Ovary (tissue), 9 donors: ENCODE results near the gene NCKIPSD. TPM values are rescaled to one million over a fixed set of nuclear protein-coding genes. Genes with fewer than 3 reads are reported as not detected.

ENCODE experiments used
- DNase-seq, 5 donors: peaks; one replicate each; pipeline ENCODE4 v3.0.0-alpha.2; 2019 to 2020
- H3K27ac ChIP-seq, 2 donors: fragments of 200-600 bp; one replicate each; pipeline versions ENCODE4 v1.5.1 to v1.8.0; 2019 to 2022
- H3K27me3 ChIP-seq: fragments of 200-600 bp; one replicate; pipeline ENCODE4 v1.8.0; 2022
- H3K36me3 ChIP-seq: fragments of 200-600 bp; sonication (generic); one replicate; pipeline ENCODE4 v1.5.1; 2019
- H3K4me1 ChIP-seq: one replicate; pipeline ENCODE4 v1.8.1; 2013; ENCODE audit warnings: mild to moderate bottlenecking, moderate library complexity; ENCODE audit not compliant: insufficient read depth
- H3K4me3 ChIP-seq: fragments of 200-600 bp; sonication (generic); one replicate; pipeline ENCODE4 v1.5.1; 2017
- H3K9me3 ChIP-seq, 2 donors: fragments of 200-600 bp in 1 of 2; sonication (generic) in 1 of 2; one replicate each; pipeline versions ENCODE4 v1.5.1 to v1.8.1; 2013 to 2019; ENCODE audit warnings: mild to moderate bottlenecking in 1 of 2, moderate library complexity in 1 of 2
- CTCF ChIP-seq, 3 donors: fragments of 450-650 bp in 2 of 3; fragments of 200-600 bp in 1 of 3; IDR thresholded peaks; one replicate each; pipeline versions ENCODE4 v1.5.1 to v1.8.0; 2016 to 2022; ENCODE audit warnings: antibody characterized with exemption in 3 of 3, mild to moderate bottlenecking in 1 of 3
- EP300 ChIP-seq: sonication (generic); formaldehyde crosslinking; IDR thresholded peaks from one replicate; pipeline ENCODE4 v1.6.1; 2017; ENCODE audit warnings: antibody characterized with exemption
- POLR2A ChIP-seq: fragments of 450-650 bp; IDR thresholded peaks from one replicate; pipeline ENCODE4 v1.6.1; 2017; ENCODE audit warnings: antibody characterized with exemption, mild to moderate bottlenecking, moderate library complexity
- WGBS, 3 donors: extraction: QIAGEN DNeasy Blood & Tissue Kit in 1 of 3; methylation state at CpG; one replicate each; pipeline versions ENCODE4 v1.1.5 to v1.1.7; 2013 to 2017; 5-methylcytosine and 5-hydroxymethylcytosine counted together
- intact Hi-C, 4 donors: fragments of 100-400 bp; cut with DNase I; formaldehyde crosslinking; loops; one replicate each; pipeline versions ENCODE4 v1.11.0 to v1.15.1; 2022 to 2023
- polyA plus RNA-seq, 2 donors: library from polyadenylated mRNA; stranded (reverse); fragments of 200-250 nt in 1 of 2; fragments of 350-450 nt in 1 of 2; fragmentation: Illumina TruSeq in 1 of 2; extraction: RNeasy Lipid Tissue Mini Kit (QIAGEN cat#74804) in 1 of 2; gene quantifications; one replicate each; pipeline ENCODE4 v1.2.3, GENCODE V29; 2013 to 2014
- total RNA-seq, 7 donors: library from RNA; depleted of rRNA in 2 of 7; stranded (reverse); fragments of >200 nt in 2 of 7; fragmentation: NEBNext Ultra II Directional in 3 of 7; extraction: Animal tissue kit (Norgen Biotek cat#: 25700) in 3 of 7; gene quantifications; one replicate each; pipeline versions ENCODE4 v1.1.0 to v1.2.4, GENCODE V29; 2016 to 2023
- donor health status: DM: no; HTN: no; CAD: no; lungs with moderate emphysema.
- donor health status: DM: no; HTN: no; CAD: no.
- donor health status: Bipolar disorder and iron deficiency.
- donor health status: DM: yes; HTN: yes; CAD: no.
- donor health status: DM: no; HTN: no; CAD: no.
- donor health status: DM: yes; HTN: yes; CAD: no.

The NCKIPSD gene
- total and polyA plus RNA-seq, 9 donors = 8.0 to 58.6 (median 34.0) TPM

GRCh38 chr3:48687220-48687678 is 1.5 kb upstream of the NCKIPSD start:
- H3K4me1 ChIP-seq = peaks cover 10% of the 10 kb centered on the region
- no peaks in the 10 kb centered on the region for H3K36me3 ChIP-seq

GRCh38 chr3:48686538-48687219 is 964 bp upstream of the NCKIPSD start:
- no peaks in the 10 kb centered on the region for H3K9me3 ChIP-seq
- intact Hi-C loops = loop anchor here in 1 of 4 donors (10.0 kb wide), 1 partner anchor 222 kb away; a partner anchor contains a TSS
- peak overlapping the region; percentile 90 for H3K4me3 ChIP-seq
- no peaks in the 10 kb centered on the region for H3K36me3 ChIP-seq
- WGBS, 3 donors = 37 to 43% (median 40%) methylated on average over 10 of the region's 10 CpGs
- peak overlapping the region in 1 of 2 donors; percentile 67 for H3K27ac ChIP-seq
- TF ChIP-seq CTCF (IDR thresholded peaks at IDR 0.05) = no peak
- no peak for DNase-seq
- H3K27me3 ChIP-seq = no peaks in the 10 kb centered on the region
- H3K4me1 ChIP-seq = peaks cover 10% of the 10 kb centered on the region

More at GRCh38 chr3:48687220-48687678, 1.5 kb upstream of the NCKIPSD start:
- H3K4me3 ChIP-seq = no peak overlapping the region
- DNase-seq = no peak
- intact Hi-C loops = loop anchor here in 1 of 4 donors (10.0 kb wide), 1 partner anchor 222 kb away; a partner anchor contains a TSS
- WGBS, 3 donors = 47 to 50% (median 49%) methylated on average over 3 of the region's 3 CpGs
- no peaks in the 10 kb centered on the region for H3K27me3 ChIP-seq
- no peak for TF ChIP-seq CTCF (IDR thresholded peaks at IDR 0.05)
- no peak for TF ChIP-seq EP300
- TF ChIP-seq POLR2A = no peak
- H3K27ac ChIP-seq = no peak overlapping the region
- no peaks in the 10 kb centered on the region for H3K9me3 ChIP-seq

- peak overlapping the region; percentile 47 to 67 for H3K27ac ChIP-seq
- WGBS, 3 donors = 10 to 12% (median 11%) methylated on average over 8 to 13 of the region's 13 CpGs
- no peak for DNase-seq
- H3K9me3 ChIP-seq = no peaks in the 10 kb centered on the region
- H3K36me3 ChIP-seq = no peaks in the 10 kb centered on the region
- intact Hi-C loops = loop anchor here in 1 of 4 donors (10.0 kb wide), 1 partner anchor 220 kb away; a partner anchor contains a TSS
- no peaks in the 10 kb centered on the region for H3K27me3 ChIP-seq
- H3K4me1 ChIP-seq = peaks cover 10% of the 10 kb centered on the region
- peak overlapping the region; percentile 90 for H3K4me3 ChIP-seq
- TF ChIP-seq POLR2A (no peak), CTCF (IDR thresholded peaks at IDR 0.05) (no peak), EP300 (no peak)
These were observed 467 bp downstream of the NCKIPSD start for GRCh38 chr3:48685293-48685602.

- Histone ChIP-seq H3K9me3 (no peaks in the 10 kb centered on the region), H3K36me3 (no peaks in the 10 kb centered on the region), H3K4me1 (peaks cover 10% of the 10 kb centered on the region), H3K27ac (peak overlapping the region; percentile 2 to 23), H3K27me3 (no peaks in the 10 kb centered on the region), H3K4me3 (peak overlapping the region; percentile 90)
- peak; percentile 43 to 79 (median 65) for DNase-seq
- no peak for TF ChIP-seq CTCF (IDR thresholded peaks at IDR 0.05)
- WGBS, 3 donors = 5 to 8% (median 5%) methylated on average over 7 of the region's 7 CpGs
- intact Hi-C loops = loop anchor here in 1 of 4 donors (10.0 kb wide), 1 partner anchor 220 kb away; a partner anchor contains a TSS
These were observed 1.1 kb downstream of the NCKIPSD start for GRCh38 chr3:48684480-48685143.
